GM10266 (cell line): ENCODE results near the gene TXNDC11.

ENCODE experiments used
- DNase-seq: peaks from one replicate; pipeline ENCODE4 v3.0.0; 2012; ENCODE audit errors: extremely low spot score
- CTCF ChIP-seq: IDR thresholded peaks from 2 replicates; pipeline ENCODE4 v1.5.1; 2012; ENCODE audit warnings: mild to moderate bottlenecking, low read depth; ENCODE audit not compliant: control insufficient read depth, insufficient read depth; ENCODE audit errors: missing control alignments

Gene TXNDC11

GRCh38 chr16:11716336-11716735, 26.3 kb downstream of the TXNDC11 start:
- DNase-seq: no peak
- no peak for TF ChIP-seq CTCF

DNA sequence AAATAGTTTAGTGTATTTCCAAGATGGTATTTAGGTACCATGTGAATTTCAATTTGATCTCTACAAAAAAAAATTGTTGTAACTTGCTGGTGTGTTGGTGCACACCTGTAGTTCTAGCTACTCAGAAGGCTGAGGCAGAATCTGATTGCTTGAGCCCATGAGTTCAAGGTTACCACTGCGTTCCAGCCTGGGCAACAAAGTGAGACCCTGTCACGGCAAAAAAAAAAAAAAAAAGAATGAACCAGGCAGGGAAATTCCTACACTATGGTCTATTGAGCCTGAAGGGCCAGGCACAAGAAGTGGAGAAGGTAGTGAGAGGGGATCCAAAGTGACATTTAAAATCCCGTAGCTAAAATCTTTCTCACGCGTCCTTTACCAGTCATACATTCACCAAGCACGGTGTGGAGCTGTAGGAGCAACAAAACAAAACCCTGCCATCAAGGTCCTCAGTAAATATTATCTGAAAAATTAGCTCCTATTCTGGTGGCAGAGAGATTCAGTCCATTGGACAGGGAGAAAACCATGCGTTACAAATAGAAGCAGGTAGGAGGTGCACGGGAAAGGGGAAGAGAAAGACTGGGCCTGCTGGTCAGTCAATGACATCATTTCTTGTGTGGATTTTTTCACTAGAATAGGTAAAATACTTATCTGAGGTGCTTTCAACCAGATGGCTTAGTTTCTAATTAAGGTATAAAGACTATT, 27.3 kb downstream of the TXNDC11 start:
- peak; percentile 21 for DNase-seq
- TF ChIP-seq CTCF: no peak

DNA sequence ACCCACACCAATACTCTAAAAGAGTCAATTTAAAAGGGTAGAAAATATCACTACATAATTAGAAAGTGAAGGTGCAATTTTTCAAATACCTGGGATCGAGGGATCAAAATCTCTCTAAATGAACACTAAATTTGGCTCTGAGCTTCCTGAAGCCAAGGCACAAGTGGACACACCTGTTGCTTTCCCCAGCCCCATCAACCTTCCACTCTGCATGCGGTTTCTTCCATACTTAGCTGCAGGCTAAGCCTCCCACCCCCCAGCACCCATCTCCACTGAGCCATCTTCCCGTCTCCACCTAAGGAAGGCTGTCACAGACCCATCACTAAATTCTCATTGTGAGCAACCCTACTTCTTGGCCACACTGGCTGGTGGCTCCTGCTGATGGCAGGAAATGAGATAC, 30.5 kb downstream of the TXNDC11 start:
- no peak for TF ChIP-seq CTCF
- DNase-seq: no peak

DNA sequence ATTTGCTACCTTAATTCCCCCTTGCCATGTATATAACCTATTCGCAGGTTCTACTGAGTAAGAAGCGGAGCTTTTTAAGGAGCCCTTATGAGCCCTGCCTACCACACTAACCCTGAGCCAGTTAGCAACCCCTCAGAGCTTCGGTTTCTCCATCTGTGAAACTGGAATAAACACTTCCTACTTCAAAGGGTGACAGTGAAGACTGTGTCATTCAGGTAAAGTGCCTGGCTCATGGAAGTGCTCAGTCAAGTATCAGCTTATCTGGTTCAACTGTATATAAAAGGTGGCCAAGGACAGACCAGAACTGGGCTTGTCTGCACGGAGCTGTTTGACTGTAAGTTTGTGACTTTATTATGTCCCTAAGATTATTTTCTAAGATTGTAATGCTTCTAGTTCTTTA, 31.0 kb downstream of the TXNDC11 start:
- no peak for TF ChIP-seq CTCF
- no peak for DNase-seq

DNA sequence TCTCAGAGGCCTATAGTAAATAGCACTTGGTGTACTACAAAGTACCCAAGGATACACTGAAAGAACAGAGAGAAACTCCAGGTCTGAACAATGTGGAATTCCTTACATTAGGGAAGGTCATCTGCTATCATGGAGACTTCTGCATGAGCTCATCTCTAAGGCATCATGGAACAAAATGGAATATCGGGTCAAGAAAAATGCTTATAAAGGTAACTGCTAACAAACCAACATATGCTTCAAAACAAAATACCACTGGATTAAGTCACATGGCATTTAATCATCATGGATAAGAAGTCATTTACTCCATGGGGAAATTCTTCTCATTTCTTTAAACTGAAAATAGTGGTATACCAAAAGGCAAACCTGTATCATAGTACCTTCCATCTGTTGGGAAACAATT, 34.2 kb downstream of the TXNDC11 start:
- no peak for DNase-seq

GRCh38 chr16:11707679-11708197, 34.9 kb downstream of the TXNDC11 start:
- DNase-seq: no peak
- TF ChIP-seq CTCF: no peak

More for the DNA sequence above, 34.2 kb downstream of the TXNDC11 start:
- no peak for TF ChIP-seq CTCF

GRCh38 chr16:11706180-11706742, 36.4 kb downstream of the TXNDC11 start:
- no peak for DNase-seq
- no peak for TF ChIP-seq CTCF
